Keratinocyte (primary cell): ENCODE data around the gene FPR1. TPM values are rescaled to one million over a fixed set of nuclear protein-coding genes. Genes with fewer than 3 reads are reported as not detected.

ENCODE experiments used
- DNase-seq: peaks from one replicate; pipeline ENCODE4 v3.0.0-alpha.2; 2011; ENCODE audit warnings: low read depth, missing footprints, low spot score
- FAIRE-seq: peaks from 2 replicates; lab custom pipeline; 2011; peaks lifted over from hg19 to GRCh38; lab: Jason Lieb, UNC
- H2AFZ ChIP-seq: 2 replicates; pipeline ENCODE4 v1.6.0; 2012; ENCODE audit warnings: low read length, control low read depth, inconsistent platforms; ENCODE audit not compliant: control insufficient read depth
- H3K27ac ChIP-seq: 2 replicates; pipeline ENCODE4 v1.5.1; 2011; ENCODE audit warnings: low read length; ENCODE audit not compliant: control insufficient read depth, insufficient read depth
- H3K27me3 ChIP-seq: 3 replicates; pipeline ENCODE4 v1.6.0; 2011; ENCODE audit warnings: low read length; ENCODE audit not compliant: control insufficient read depth, insufficient read depth; ENCODE audit errors: extremely low read depth
- H3K36me3 ChIP-seq, 2 experiments: 2 replicates in 1 of 2; 3 replicates in 1 of 2; pipeline ENCODE4 v1.5.1; 2011; ENCODE audit warnings: low read length in 2 of 2, mild to moderate bottlenecking in 1 of 2; ENCODE audit not compliant: control insufficient read depth in 2 of 2, insufficient read depth in 2 of 2; ENCODE audit errors: extremely low read depth in 1 of 2
- H3K4me1 ChIP-seq: 3 replicates; pipeline ENCODE4 v1.5.1; 2011; ENCODE audit warnings: low read length; ENCODE audit not compliant: control insufficient read depth, insufficient read depth; ENCODE audit errors: extremely low read depth
- H3K4me2 ChIP-seq: 3 replicates; pipeline ENCODE4 v1.6.0; 2011; ENCODE audit warnings: low read depth, low read length; ENCODE audit not compliant: control insufficient read depth, insufficient read depth; ENCODE audit errors: extremely low read depth
- H3K4me3 ChIP-seq, 3 experiments: fragments of 200-600 bp in 1 of 3; sonication (generic) in 1 of 3; 2 replicates in 2 of 3; 3 replicates in 1 of 3; pipeline ENCODE4 v1.5.1; 2011 to 2016; ENCODE audit warnings: low read length in 3 of 3, mild to moderate bottlenecking in 3 of 3, control low read depth in 2 of 3, inconsistent platforms in 1 of 3, low read depth in 1 of 3, mixed read lengths in 1 of 3, mixed run types in 1 of 3, moderate library complexity in 1 of 3; ENCODE audit not compliant: control insufficient read depth in 2 of 3, insufficient read depth in 2 of 3; ENCODE audit errors: extremely low read depth in 1 of 3
- H3K79me2 ChIP-seq: 2 replicates; pipeline ENCODE4 v1.6.0; 2012; ENCODE audit warnings: low read length; ENCODE audit not compliant: control insufficient read depth, insufficient read depth
- H3K9ac ChIP-seq: 3 replicates; pipeline ENCODE4 v1.6.0; 2011; ENCODE audit warnings: low read length; ENCODE audit not compliant: control insufficient read depth, insufficient read depth; ENCODE audit errors: extremely low read depth
- H3K9me1 ChIP-seq: 3 replicates; pipeline ENCODE4 v1.6.0; 2011; ENCODE audit warnings: low read length; ENCODE audit not compliant: control insufficient read depth, insufficient read depth; ENCODE audit errors: extremely low read depth
- H3K9me3 ChIP-seq: 2 replicates; pipeline ENCODE4 v1.5.1; 2012; ENCODE audit warnings: low read depth, low read length; ENCODE audit not compliant: control insufficient read depth
- H4K20me1 ChIP-seq: 3 replicates; pipeline ENCODE4 v1.6.0; 2011; ENCODE audit warnings: low read length; ENCODE audit not compliant: control insufficient read depth, insufficient read depth; ENCODE audit errors: extremely low read depth
- CTCF ChIP-seq, 3 experiments: IDR thresholded peaks in 1 of 3; conservative IDR thresholded peaks in 1 of 3; optimal IDR thresholded peaks in 1 of 3; 2 replicates in 2 of 3; 3 replicates in 1 of 3; pipeline versions ENCODE3 to v1.5.1; 2011; ENCODE audit warnings: low read length in 3 of 3, mild to moderate bottlenecking in 3 of 3, moderate library complexity in 2 of 3, control low read depth in 1 of 3, inconsistent platforms in 1 of 3; ENCODE audit not compliant: insufficient read depth in 2 of 3; ENCODE audit errors: extremely low read depth in 1 of 3
- EZH2 ChIP-seq: IDR thresholded peaks from one replicate; pipeline ENCODE4 v1.6.1; 2012; ENCODE audit warnings: inconsistent platforms, mild to moderate bottlenecking, low read length, moderate library complexity
- dilution Hi-C: fragments of 300-500 bp; cut with MboI; formaldehyde crosslinking; loops from one replicate; pipeline ENCODE4 v1.7.0; 2020; ENCODE audit warnings: low sequenced_read_pairs; ENCODE audit not compliant: extremely low pct_ligation_motif_present
- polyA plus RNA-seq, 5 experiments: library from polyadenylated mRNA; depleted of rRNA in 3 of 5; stranded (reverse) in 3 of 5; stranded (forward) in 1 of 5; unstranded in 1 of 5; fragments of >200 nt; gene quantifications; 1 replicate in 1 of 5; 2 replicates in 3 of 5; 3 replicates in 1 of 5; pipeline versions ENCODE4 v1.2.1 to v1.2.3, GENCODE V29; 2011 to 2012; ENCODE audit warnings: missing spikeins in 2 of 5, low read depth in 1 of 5, low replicate concordance in 1 of 5

The FPR1 gene
- polyA plus RNA-seq, 1 donor (not counting 4 experiments of a cell fraction or from before 2014, with no cell fraction given), result 2.4 TPM

GRCh38 chr19:51701468-51702100 lies 50.1 kb downstream of the FPR1 start:
- peaks cover 22 to 36% of the 10 kb centered on the region in 2 experiments for H3K36me3 ChIP-seq
- H3K4me3 ChIP-seq, result no peak overlapping the region
- peak overlapping the region; percentile 28 for H3K9ac ChIP-seq
- H3K4me1 ChIP-seq, result peaks cover 24% of the 10 kb centered on the region
- H3K27ac ChIP-seq, result peak overlapping the region; percentile 84
- DNase-seq, result no peak
- peaks cover 8% of the 10 kb centered on the region for H3K79me2 ChIP-seq
- peaks cover 2% of the 10 kb centered on the region for H3K9me1 ChIP-seq
- dilution Hi-C loops, result no loop called here
- H3K27me3 ChIP-seq, result no peaks in the 10 kb centered on the region
- no peak overlapping the region for H2AFZ ChIP-seq
- FAIRE-seq, result no peak
- no peak for TF ChIP-seq CTCF (optimal IDR thresholded peaks at IDR 0.05 in 1 of 3, IDR thresholded peaks at IDR 0.05 in 1 of 3, conservative IDR thresholded peaks at IDR 0.05 in 1 of 3; ENCODE audit: extremely low read depth in 1 of 3, insufficient read depth in 2 of 3, low read length in 3 of 3)
- TF ChIP-seq EZH2, result no peak
- peaks cover 5% of the 10 kb centered on the region for H4K20me1 ChIP-seq
- H3K9me3 ChIP-seq, result no peaks in the 10 kb centered on the region
- H3K4me2 ChIP-seq, result peak overlapping the region; percentile 84

- Histone ChIP-seq H3K4me2 (no peak overlapping the region), H3K9me1 (peaks cover 4% of the 10 kb centered on the region), H3K27ac (no peak overlapping the region), H3K4me3 (no peak overlapping the region), H3K4me1 (peaks cover 22% of the 10 kb centered on the region), H2AFZ (no peak overlapping the region), H3K9me3 (no peaks in the 10 kb centered on the region), H4K20me1 (peaks cover 5% of the 10 kb centered on the region), H3K27me3 (no peaks in the 10 kb centered on the region), H3K9ac (no peak overlapping the region), H3K79me2 (peaks cover 20% of the 10 kb centered on the region), H3K36me3 (peaks cover 24 to 58% of the 10 kb centered on the region in 2 experiments)
- TF ChIP-seq EZH2 (no peak), CTCF (optimal IDR thresholded peaks at IDR 0.05 in 1 of 3, IDR thresholded peaks at IDR 0.05 in 1 of 3, conservative IDR thresholded peaks at IDR 0.05 in 1 of 3; ENCODE audit: extremely low read depth in 1 of 3, insufficient read depth in 2 of 3, low read length in 3 of 3) (no peak)
- DNase-seq, result no peak
- dilution Hi-C loops, result no loop called here
- no peak for FAIRE-seq
Observed at GRCh38 chr19:51699170-51699569, 52.5 kb downstream of the FPR1 start.
